Progenitor cell of endocrine pancreas (in vitro differentiated cells): Measurements from ENCODE around the gene HCN1. TPM values are rescaled to one million over a fixed set of nuclear protein-coding genes. Genes with fewer than 3 reads are reported as not detected.
"Not testable (repeated sequence)": the region's sequence is repeated elsewhere in the genome, so short reads cannot be mapped to it uniquely, and the experiment has no call there.

Source experiments
- DNase-seq: peaks from one replicate; pipeline ENCODE4 v3.0.0; 2021; ENCODE audit warnings: low spot score; ENCODE audit not compliant: unreplicated experiment
- H3K27ac Mint-ChIP-seq: 2 replicates; pipeline ENCODE4 v1.8.0; 2021; ENCODE audit warnings: mild to moderate bottlenecking, moderate library complexity, mixed read lengths
- H3K27me3 Mint-ChIP-seq: 2 replicates; pipeline ENCODE4 v1.8.0; 2021; ENCODE audit warnings: mixed read lengths
- H3K36me3 Mint-ChIP-seq: 2 replicates; pipeline ENCODE4 v1.8.0; 2022; ENCODE audit warnings: mixed read lengths; ENCODE audit not compliant: insufficient read depth
- H3K4me1 Mint-ChIP-seq: 2 replicates; pipeline ENCODE4 v1.8.0; 2021; ENCODE audit warnings: low read depth, mixed read lengths
- H3K4me3 Mint-ChIP-seq: 2 replicates; pipeline ENCODE4 v1.8.0; 2021; ENCODE audit warnings: low read depth, mild to moderate bottlenecking, moderate library complexity, mixed read lengths
- H3K9me3 Mint-ChIP-seq: 2 replicates; pipeline ENCODE4 v1.8.0; 2021; ENCODE audit warnings: low read depth, mixed read lengths
- CTCF ChIP-seq: fragments of 200-600 bp; sonication (generic); IDR thresholded peaks from one replicate; pipeline ENCODE4 v1.5.0; 2021; ENCODE audit warnings: antibody characterized with exemption, mild to moderate bottlenecking; ENCODE audit not compliant: unreplicated experiment
- total RNA-seq: library from RNA; stranded (reverse); gene quantifications from 2 replicates; pipeline ENCODE4 v1.2.1, GENCODE V29; 2021

Gene HCN1
- total RNA-seq, 1 donor from 2014 or later = 0.14 TPM

- Mint-ChIP-seq H3K27ac (no peak overlapping the region), H3K27me3 (no peaks in the 10 kb centered on the region), H3K36me3 (no peaks in the 10 kb centered on the region), H3K4me1 (peaks cover 3% of the 10 kb centered on the region), H3K4me3 (no peak overlapping the region), H3K9me3 (no peaks in the 10 kb centered on the region)
- no peak for TF ChIP-seq CTCF
- DNase-seq = no peak
Measured at GRCh38 chr5:45454114-45454513, 242.1 kb downstream of the HCN1 start.

GRCh38 chr5:45444856-45445255 is 251.3 kb downstream of the HCN1 start:
- DNase-seq, H3K4me1 Mint-ChIP-seq, H3K27ac Mint-ChIP-seq, H3K9me3 Mint-ChIP-seq, H3K4me3 Mint-ChIP-seq, H3K36me3 Mint-ChIP-seq, H3K27me3 Mint-ChIP-seq: not testable (repeated sequence)

GRCh38 chr5:45440466-45440865 is 255.7 kb downstream of the HCN1 start:
- no peak for TF ChIP-seq CTCF
- Mint-ChIP-seq H3K27me3 (no peaks in the 10 kb centered on the region), H3K4me3 (no peak overlapping the region), H3K9me3 (no peaks in the 10 kb centered on the region), H3K27ac (no peak overlapping the region), H3K36me3 (no peaks in the 10 kb centered on the region), H3K4me1 (no peaks in the 10 kb centered on the region)
- no peak for DNase-seq

- H3K4me1 Mint-ChIP-seq = no peaks in the 10 kb centered on the region
- H3K36me3 Mint-ChIP-seq = no peaks in the 10 kb centered on the region
- no peak for DNase-seq
- H3K27me3 Mint-ChIP-seq = no peaks in the 10 kb centered on the region
- no peaks in the 10 kb centered on the region for H3K9me3 Mint-ChIP-seq
- no peak for TF ChIP-seq CTCF
- H3K4me3 Mint-ChIP-seq = no peak overlapping the region
- H3K27ac Mint-ChIP-seq = no peak overlapping the region
Measured at GRCh38 chr5:45437752-45438151, 258.4 kb downstream of the HCN1 start.

- H3K9me3 Mint-ChIP-seq = no peaks in the 10 kb centered on the region
- H3K27ac Mint-ChIP-seq = no peak overlapping the region
- no peak for TF ChIP-seq CTCF
- no peak for DNase-seq
- H3K4me3 Mint-ChIP-seq = no peak overlapping the region
- no peaks in the 10 kb centered on the region for H3K36me3 Mint-ChIP-seq
- H3K27me3 Mint-ChIP-seq = no peaks in the 10 kb centered on the region
- peaks cover 27% of the 10 kb centered on the region for H3K4me1 Mint-ChIP-seq
Measured at GRCh38 chr5:45417285-45417998, 278.7 kb downstream of the HCN1 start.
